Thyroid gland (tissue), 4 donors: ENCODE results near the gene TAS2R31.

Source experiments
- POLR2A ChIP-seq, 2 donors: fragments of 450-650 bp; IDR thresholded peaks; one replicate each; pipeline ENCODE4 v1.6.1; 2017; ENCODE audit warnings: antibody characterized with exemption in 2 of 2, mild to moderate bottlenecking in 2 of 2, moderate library complexity in 1 of 2
- TF ChIP-seq, protein P1 (sequence below), 6 experiments: fragments of 200-600 bp in 3 of 6; fragments of 450-650 bp in 3 of 6; sonication (generic) in 3 of 6; IDR thresholded peaks; one replicate each; pipeline ENCODE4 v1.5.1; 2016 to 2019; ENCODE audit warnings: antibody characterized with exemption in 6 of 6, mild to moderate bottlenecking in 2 of 6, inconsistent platforms in 1 of 6, moderate library complexity in 1 of 6

DNA sequence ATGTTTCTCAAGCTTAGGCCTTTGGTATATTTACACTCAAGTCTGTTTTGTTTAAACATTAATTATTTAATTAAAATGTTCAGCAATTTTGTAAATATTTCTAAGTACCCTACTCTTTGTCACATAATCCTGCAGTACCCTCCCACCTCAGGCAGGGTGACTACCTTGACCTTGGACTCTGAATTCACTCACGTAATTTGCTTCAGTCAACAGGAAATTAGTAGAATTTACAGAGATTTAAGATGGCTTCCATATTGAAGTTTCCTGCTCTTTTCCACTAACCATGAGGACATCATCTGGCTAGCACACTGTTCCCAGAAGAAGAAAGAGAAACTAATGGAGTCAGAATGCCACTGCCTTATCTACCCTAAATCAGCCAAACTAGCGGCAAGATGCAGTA is 7.8 kb downstream of the TAS2R31 start:
- no peak for TF ChIP-seq POLR2A (IDR thresholded peaks at IDR 0.05)
- TF ChIP-seq, protein P1, sequence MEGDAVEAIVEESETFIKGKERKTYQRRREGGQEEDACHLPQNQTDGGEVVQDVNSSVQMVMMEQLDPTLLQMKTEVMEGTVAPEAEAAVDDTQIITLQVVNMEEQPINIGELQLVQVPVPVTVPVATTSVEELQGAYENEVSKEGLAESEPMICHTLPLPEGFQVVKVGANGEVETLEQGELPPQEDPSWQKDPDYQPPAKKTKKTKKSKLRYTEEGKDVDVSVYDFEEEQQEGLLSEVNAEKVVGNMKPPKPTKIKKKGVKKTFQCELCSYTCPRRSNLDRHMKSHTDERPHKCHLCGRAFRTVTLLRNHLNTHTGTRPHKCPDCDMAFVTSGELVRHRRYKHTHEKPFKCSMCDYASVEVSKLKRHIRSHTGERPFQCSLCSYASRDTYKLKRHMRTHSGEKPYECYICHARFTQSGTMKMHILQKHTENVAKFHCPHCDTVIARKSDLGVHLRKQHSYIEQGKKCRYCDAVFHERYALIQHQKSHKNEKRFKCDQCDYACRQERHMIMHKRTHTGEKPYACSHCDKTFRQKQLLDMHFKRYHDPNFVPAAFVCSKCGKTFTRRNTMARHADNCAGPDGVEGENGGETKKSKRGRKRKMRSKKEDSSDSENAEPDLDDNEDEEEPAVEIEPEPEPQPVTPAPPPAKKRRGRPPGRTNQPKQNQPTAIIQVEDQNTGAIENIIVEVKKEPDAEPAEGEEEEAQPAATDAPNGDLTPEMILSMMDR (IDR thresholded peaks at IDR 0.05): no peak
